Loucy (cell line): ENCODE data around the gene TANGO6.

ENCODE experiments used
- EZH2phosphoT487 ChIP-seq: fragments of 200-600 bp; IDR thresholded peaks from 2 replicates; pipeline ENCODE4 v1.6.1; 2018; ENCODE audit warnings: antibody characterized with exemption, mild to moderate bottlenecking, moderate library complexity, borderline replicate concordance
- TF ChIP-seq, protein P1 (sequence below): fragments of 200-600 bp; sonication (generic); conservative IDR thresholded peaks from 2 replicates; pipeline ENCODE4 v1.5.1; 2014; ENCODE audit warnings: mild to moderate bottlenecking, antibody characterized with exemption, low read length

- TF ChIP-seq, protein P1, sequence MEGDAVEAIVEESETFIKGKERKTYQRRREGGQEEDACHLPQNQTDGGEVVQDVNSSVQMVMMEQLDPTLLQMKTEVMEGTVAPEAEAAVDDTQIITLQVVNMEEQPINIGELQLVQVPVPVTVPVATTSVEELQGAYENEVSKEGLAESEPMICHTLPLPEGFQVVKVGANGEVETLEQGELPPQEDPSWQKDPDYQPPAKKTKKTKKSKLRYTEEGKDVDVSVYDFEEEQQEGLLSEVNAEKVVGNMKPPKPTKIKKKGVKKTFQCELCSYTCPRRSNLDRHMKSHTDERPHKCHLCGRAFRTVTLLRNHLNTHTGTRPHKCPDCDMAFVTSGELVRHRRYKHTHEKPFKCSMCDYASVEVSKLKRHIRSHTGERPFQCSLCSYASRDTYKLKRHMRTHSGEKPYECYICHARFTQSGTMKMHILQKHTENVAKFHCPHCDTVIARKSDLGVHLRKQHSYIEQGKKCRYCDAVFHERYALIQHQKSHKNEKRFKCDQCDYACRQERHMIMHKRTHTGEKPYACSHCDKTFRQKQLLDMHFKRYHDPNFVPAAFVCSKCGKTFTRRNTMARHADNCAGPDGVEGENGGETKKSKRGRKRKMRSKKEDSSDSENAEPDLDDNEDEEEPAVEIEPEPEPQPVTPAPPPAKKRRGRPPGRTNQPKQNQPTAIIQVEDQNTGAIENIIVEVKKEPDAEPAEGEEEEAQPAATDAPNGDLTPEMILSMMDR: no peak
- TF ChIP-seq EZH2phosphoT487: no peak
Measured at GRCh38 chr16:69115361-69115760, 272.0 kb downstream of the TANGO6 start.
